Subcutaneous abdominal adipose tissue (tissue), 5 donors: ENCODE results near the gene ATG5.
"Not testable (repeated sequence)": the region's sequence is repeated elsewhere in the genome, so short reads cannot be mapped to it uniquely, and the experiment has no call there.

ENCODE experiments used
- H3K27ac ChIP-seq: one replicate; pipeline ENCODE4 v1.7.0; 2013; ENCODE audit warnings: low read depth, mild to moderate bottlenecking, inconsistent platforms, low read length, moderate library complexity
- H3K27me3 ChIP-seq, 5 donors: one replicate each; pipeline ENCODE4 v1.7.0; 2013; ENCODE audit warnings: low read length in 5 of 5, inconsistent platforms in 1 of 5; ENCODE audit not compliant: control insufficient read depth in 5 of 5, insufficient read depth in 4 of 5
- H3K36me3 ChIP-seq, 5 donors: one replicate each; pipeline ENCODE4 v1.7.0; 2013; ENCODE audit warnings: low read length in 5 of 5; ENCODE audit not compliant: control insufficient read depth in 5 of 5, insufficient read depth in 5 of 5
- H3K4me1 ChIP-seq, 5 donors: one replicate each; pipeline ENCODE4 v1.7.0; 2013; ENCODE audit warnings: low read length in 5 of 5, mild to moderate bottlenecking in 3 of 5, moderate library complexity in 1 of 5; ENCODE audit not compliant: control insufficient read depth in 5 of 5, insufficient read depth in 5 of 5
- H3K4me3 ChIP-seq, 5 donors: one replicate each; pipeline ENCODE4 v1.7.0; 2013; ENCODE audit warnings: low read length in 5 of 5, low read depth in 1 of 5
- H3K9ac ChIP-seq, 5 donors: one replicate each; pipeline ENCODE4 v1.7.0; 2013; ENCODE audit warnings: low read length in 5 of 5, mild to moderate bottlenecking in 4 of 5, moderate library complexity in 3 of 5
- H3K9me3 ChIP-seq, 5 donors: one replicate each; pipeline ENCODE4 v1.7.0; 2013; ENCODE audit warnings: low read length in 5 of 5; ENCODE audit not compliant: control insufficient read depth in 5 of 5
- donor health status: healthy.
- donor health status: healthy.
- donor health status: healthy.
- donor health status: healthy.
- donor health status: healthy.

The ATG5 gene

GRCh38 chr6:106237286-106237685 lies 88.3 kb downstream of the ATG5 start:
- H3K27me3 ChIP-seq, result no peaks in the 10 kb centered on the region
- H3K9ac ChIP-seq, result no peak overlapping the region
- no peaks in the 10 kb centered on the region for H3K36me3 ChIP-seq
- no peaks in the 10 kb centered on the region for H3K4me1 ChIP-seq
- no peak overlapping the region for H3K4me3 ChIP-seq
- H3K27ac ChIP-seq, result no peak overlapping the region
- no peaks in the 10 kb centered on the region for H3K9me3 ChIP-seq

- H3K4me1 ChIP-seq, H3K4me3 ChIP-seq, H3K9me3 ChIP-seq, H3K27me3 ChIP-seq, H3K36me3 ChIP-seq, H3K9ac ChIP-seq, H3K27ac ChIP-seq: not testable (repeated sequence)
These were observed 95.6 kb downstream of the ATG5 start for GRCh38 chr6:106229876-106230445.

DNA sequence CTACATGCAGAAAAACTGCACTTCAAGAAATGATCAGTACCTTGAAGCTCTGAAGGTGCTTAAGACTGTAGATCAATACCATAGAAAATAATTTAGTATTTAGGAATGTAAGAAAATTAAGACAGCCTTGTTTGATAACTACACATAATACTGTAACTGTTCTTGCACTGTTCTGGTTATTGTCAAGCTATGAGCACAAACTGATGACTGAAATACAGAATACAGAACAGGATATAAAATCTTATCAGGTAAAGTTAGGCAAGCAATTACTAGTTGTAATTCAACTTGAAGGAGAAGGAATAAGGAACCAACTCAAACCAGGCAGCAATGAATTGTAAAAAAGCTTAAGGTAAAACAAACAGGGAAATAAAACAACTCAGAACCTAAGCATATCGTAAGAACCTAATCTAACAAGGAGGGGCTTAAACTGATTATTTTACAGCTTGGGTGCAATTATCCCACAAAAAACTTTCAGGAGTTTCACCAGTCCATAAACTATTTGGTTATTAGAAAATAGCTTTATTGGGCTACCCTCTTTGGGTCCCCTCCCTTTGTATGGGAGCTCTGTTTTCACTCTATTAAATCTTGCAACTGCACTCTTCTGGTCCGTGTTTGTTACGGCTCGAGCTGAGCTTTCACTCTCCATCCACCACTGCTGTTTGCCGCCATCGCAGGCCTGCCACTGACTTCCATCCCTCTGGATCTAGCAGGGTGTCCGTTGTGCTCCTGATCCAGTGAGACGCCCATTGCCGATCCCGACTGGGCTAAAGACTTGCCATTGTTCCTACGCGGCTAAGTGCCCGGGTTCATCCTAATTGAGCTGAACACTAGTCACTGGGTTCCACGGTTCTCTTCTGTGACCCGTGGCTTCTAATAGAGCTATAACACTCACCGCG lies 97.7 kb downstream of the ATG5 start:
- Histone ChIP-seq H3K27me3 (no peaks in the 10 kb centered on the region), H3K36me3 (peaks cover 0 to 2% (median 0%) of the 10 kb centered on the region in 5 donors), H3K27ac (no peak overlapping the region), H3K9me3 (no peaks in the 10 kb centered on the region), H3K9ac (no peak overlapping the region), H3K4me1 (no peaks in the 10 kb centered on the region), H3K4me3 (no peak overlapping the region)

DNA sequence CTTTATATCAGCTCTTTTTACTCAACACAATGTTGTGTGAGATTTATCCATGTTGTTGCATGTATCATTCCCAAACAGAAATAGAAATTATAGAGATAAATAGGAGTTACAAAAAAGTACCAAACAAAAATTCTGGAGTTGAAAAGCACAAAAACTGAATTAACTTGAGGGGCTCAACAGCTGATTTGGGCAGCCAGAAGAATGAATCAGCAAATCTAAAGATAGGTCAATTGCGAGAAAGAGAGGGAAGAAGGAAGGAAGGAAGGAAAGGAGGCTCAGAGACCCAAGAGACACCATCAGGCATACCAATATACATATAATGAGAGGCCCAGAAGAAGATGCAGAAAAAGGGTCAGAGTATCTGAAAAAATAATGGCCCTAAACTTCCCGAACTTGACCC lies 98.9 kb downstream of the ATG5 start:
- Histone ChIP-seq H3K9ac (no peak overlapping the region), H3K4me3 (no peak overlapping the region), H3K27me3 (no peaks in the 10 kb centered on the region), H3K9me3 (no peaks in the 10 kb centered on the region), H3K36me3 (peaks cover 0 to 2% (median 0%) of the 10 kb centered on the region in 5 donors), H3K27ac (no peak overlapping the region), H3K4me1 (no peaks in the 10 kb centered on the region)

DNA sequence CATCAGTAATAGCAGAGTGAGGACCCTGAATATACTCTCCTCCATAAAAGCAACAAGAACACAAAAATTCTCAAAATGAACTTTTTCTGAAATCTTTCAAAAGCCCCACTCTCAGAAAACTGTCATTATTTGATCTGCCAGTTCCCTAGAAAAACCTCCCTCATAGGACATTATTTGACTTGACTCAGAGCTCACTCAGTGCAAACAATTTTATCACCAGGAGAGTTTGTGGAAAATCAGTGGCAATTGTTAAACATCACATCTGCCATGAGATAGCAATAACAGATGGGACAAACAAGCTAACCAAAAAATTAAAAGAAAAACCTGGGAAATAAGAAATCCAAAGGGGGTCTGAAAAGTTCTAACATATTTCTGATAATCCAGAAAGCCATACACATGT lies 100.0 kb downstream of the ATG5 start:
- H3K4me3 ChIP-seq, result no peak overlapping the region
- H3K4me1 ChIP-seq, result no peaks in the 10 kb centered on the region
- H3K27me3 ChIP-seq, result no peaks in the 10 kb centered on the region
- H3K27ac ChIP-seq, result no peak overlapping the region
- no peak overlapping the region for H3K9ac ChIP-seq
- H3K9me3 ChIP-seq, result no peaks in the 10 kb centered on the region
- H3K36me3 ChIP-seq, result peaks cover 0 to 2% (median 0%) of the 10 kb centered on the region in 5 donors

DNA sequence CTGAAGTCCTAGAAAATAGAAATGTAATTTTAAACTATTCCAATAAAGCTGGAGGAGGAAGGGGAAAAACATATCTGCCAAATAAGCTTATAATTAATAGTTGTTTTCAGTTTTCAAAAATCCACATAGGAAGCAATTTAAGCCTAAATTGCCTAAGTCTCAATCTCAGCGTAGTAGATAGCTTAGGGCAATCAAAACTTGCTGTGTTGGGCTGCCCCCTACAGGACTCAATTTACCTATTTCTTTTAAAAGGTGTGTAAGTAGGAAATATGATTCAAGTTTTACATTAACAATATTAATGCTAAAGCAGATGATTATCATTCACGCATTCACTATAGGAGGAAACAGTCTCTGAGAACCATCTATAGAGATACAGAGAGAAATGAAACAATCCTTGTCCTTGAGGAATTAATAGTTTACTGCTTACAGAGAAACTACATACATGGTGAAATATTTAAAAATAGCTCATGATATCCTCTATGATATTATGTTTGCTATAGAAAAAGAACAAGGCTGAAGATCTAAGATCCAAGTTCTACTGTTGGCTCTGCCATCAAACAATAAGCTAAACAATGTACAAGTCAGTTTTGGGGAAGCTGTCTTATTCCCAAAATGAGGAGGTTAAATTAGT lies 102.1 kb downstream of the ATG5 start:
- Histone ChIP-seq H3K9me3 (no peaks in the 10 kb centered on the region), H3K27me3 (no peaks in the 10 kb centered on the region), H3K9ac (no peak overlapping the region), H3K36me3 (peaks cover 0 to 2% (median 0%) of the 10 kb centered on the region in 5 donors), H3K27ac (no peak overlapping the region), H3K4me1 (no peaks in the 10 kb centered on the region), H3K4me3 (no peak overlapping the region)

DNA sequence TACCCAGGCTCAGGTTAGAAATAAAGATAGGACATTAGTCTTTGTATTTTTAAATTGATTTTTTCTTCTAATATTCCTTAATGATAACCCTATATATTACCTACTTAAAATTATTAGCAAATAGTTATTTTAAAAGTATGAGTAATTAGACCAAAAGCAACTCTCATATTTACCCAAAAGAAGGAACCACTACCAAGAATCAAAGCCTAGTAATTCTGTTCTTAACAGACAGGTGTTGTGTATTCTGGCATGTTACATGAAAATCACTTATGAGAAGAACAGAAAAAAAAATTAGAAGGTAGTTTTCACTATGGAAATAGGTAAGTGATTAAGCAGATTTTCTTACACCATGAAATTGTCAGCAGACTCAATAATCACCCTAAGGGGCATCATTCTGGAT lies 105.1 kb downstream of the ATG5 start:
- peaks cover 0 to 3% (median 0%) of the 10 kb centered on the region in 5 donors for H3K4me1 ChIP-seq
- H3K36me3 ChIP-seq, result no peaks in the 10 kb centered on the region
- H3K27ac ChIP-seq, result no peak overlapping the region
- H3K27me3 ChIP-seq, result no peaks in the 10 kb centered on the region
- no peak overlapping the region for H3K4me3 ChIP-seq
- H3K9me3 ChIP-seq, result no peaks in the 10 kb centered on the region
- no peak overlapping the region for H3K9ac ChIP-seq

GRCh38 chr6:106216527-106216926 lies 109.0 kb downstream of the ATG5 start:
- no peaks in the 10 kb centered on the region for H3K27me3 ChIP-seq
- no peaks in the 10 kb centered on the region for H3K9me3 ChIP-seq
- peaks cover 0 to 3% (median 0%) of the 10 kb centered on the region in 5 donors for H3K4me1 ChIP-seq
- no peak overlapping the region for H3K4me3 ChIP-seq
- no peaks in the 10 kb centered on the region for H3K36me3 ChIP-seq
- no peak overlapping the region for H3K27ac ChIP-seq
- no peak overlapping the region for H3K9ac ChIP-seq

- Histone ChIP-seq H3K27me3 (no peaks in the 10 kb centered on the region), H3K4me1 (peaks cover 0 to 3% (median 0%) of the 10 kb centered on the region in 5 donors), H3K9me3 (no peaks in the 10 kb centered on the region), H3K9ac (no peak overlapping the region), H3K4me3 (no peak overlapping the region), H3K27ac (no peak overlapping the region), H3K36me3 (no peaks in the 10 kb centered on the region)
These were observed 110.0 kb downstream of the ATG5 start for GRCh38 chr6:106215608-106216007.

DNA sequence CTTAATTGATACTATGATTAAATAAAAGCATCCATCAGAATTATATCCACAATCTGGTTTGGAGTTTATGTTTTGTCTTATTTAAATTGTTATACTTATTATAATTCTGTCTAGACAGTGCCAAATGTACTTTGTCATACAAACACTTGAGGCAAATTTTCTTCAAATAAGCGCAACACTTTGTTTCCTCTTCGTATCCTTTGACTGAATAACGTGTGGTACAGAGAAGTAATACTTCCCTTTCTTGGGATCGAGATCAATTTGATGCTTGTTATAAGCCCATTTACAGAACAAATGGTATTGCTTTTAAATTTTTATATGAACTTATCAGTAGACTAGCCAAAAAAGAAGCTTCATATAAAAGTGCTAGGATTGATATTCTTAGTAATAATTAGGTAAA lies 111.0 kb downstream of the ATG5 start:
- H3K27me3 ChIP-seq, result no peaks in the 10 kb centered on the region
- peaks cover 0 to 3% (median 0%) of the 10 kb centered on the region in 5 donors for H3K4me1 ChIP-seq
- no peak overlapping the region for H3K27ac ChIP-seq
- H3K4me3 ChIP-seq, result no peak overlapping the region
- H3K36me3 ChIP-seq, result no peaks in the 10 kb centered on the region
- no peak overlapping the region for H3K9ac ChIP-seq
- no peaks in the 10 kb centered on the region for H3K9me3 ChIP-seq
